Upper lobe of left lung (tissue), 4 donors: ENCODE results near the gene MAML2.

ENCODE experiments used
- POLR2AphosphoS5 ChIP-seq, 2 donors: sonication (generic); formaldehyde crosslinking; IDR thresholded peaks; one replicate each; pipeline ENCODE4 v1.5.1; 2017; ENCODE audit warnings: antibody characterized with exemption in 2 of 2
- TF ChIP-seq, protein P1 (sequence below), 6 experiments: fragments of 450-650 bp in 4 of 6; fragments of 200-600 bp in 2 of 6; sonication (generic) in 2 of 6; IDR thresholded peaks; one replicate each; pipeline ENCODE4 v1.5.1; 2016 to 2019; ENCODE audit warnings: antibody characterized with exemption in 6 of 6

- TF ChIP-seq POLR2AphosphoS5 (IDR thresholded peaks at IDR 0.05): no peak
- TF ChIP-seq, protein P1, sequence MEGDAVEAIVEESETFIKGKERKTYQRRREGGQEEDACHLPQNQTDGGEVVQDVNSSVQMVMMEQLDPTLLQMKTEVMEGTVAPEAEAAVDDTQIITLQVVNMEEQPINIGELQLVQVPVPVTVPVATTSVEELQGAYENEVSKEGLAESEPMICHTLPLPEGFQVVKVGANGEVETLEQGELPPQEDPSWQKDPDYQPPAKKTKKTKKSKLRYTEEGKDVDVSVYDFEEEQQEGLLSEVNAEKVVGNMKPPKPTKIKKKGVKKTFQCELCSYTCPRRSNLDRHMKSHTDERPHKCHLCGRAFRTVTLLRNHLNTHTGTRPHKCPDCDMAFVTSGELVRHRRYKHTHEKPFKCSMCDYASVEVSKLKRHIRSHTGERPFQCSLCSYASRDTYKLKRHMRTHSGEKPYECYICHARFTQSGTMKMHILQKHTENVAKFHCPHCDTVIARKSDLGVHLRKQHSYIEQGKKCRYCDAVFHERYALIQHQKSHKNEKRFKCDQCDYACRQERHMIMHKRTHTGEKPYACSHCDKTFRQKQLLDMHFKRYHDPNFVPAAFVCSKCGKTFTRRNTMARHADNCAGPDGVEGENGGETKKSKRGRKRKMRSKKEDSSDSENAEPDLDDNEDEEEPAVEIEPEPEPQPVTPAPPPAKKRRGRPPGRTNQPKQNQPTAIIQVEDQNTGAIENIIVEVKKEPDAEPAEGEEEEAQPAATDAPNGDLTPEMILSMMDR (IDR thresholded peaks at IDR 0.05): no peak
Observed at GRCh38 chr11:95972060-95972459, 370.9 kb downstream of the MAML2 start.
